Endothelial cell of umbilical vein (primary cell): ENCODE results near the gene AGBL5.

Experiments
- EZH2 ChIP-seq: IDR thresholded peaks from 2 replicates; pipeline ENCODE4 v1.6.1; 2012; ENCODE audit warnings: borderline replicate concordance, low read depth, mild to moderate bottlenecking, moderate library complexity, low read length, inconsistent platforms; ENCODE audit not compliant: severe bottlenecking
- FOS ChIP-seq: IDR thresholded peaks from 2 replicates; pipeline ENCODE4 v1.6.1; 2011; ENCODE audit warnings: mild to moderate bottlenecking, low read length, moderate library complexity, borderline replicate concordance; ENCODE audit not compliant: insufficient read depth
- JUN ChIP-seq: IDR thresholded peaks from 2 replicates; pipeline ENCODE4 v1.6.1; 2011; ENCODE audit warnings: borderline replicate concordance, low read depth; ENCODE audit not compliant: insufficient read length, insufficient read depth
- MYC ChIP-seq: IDR thresholded peaks from one replicate; pipeline ENCODE4 v1.6.1; 2011; ENCODE audit warnings: mild to moderate bottlenecking, low read depth, low read length
- POLR2A ChIP-seq: IDR thresholded peaks from 2 replicates; pipeline ENCODE4 v1.6.1; 2012; ENCODE audit warnings: low read depth, mild to moderate bottlenecking, control low read depth, low read length
- POLR2AphosphoS5 ChIP-seq: IDR thresholded peaks from 2 replicates; pipeline ENCODE4 v1.6.1; 2012; ENCODE audit warnings: low read depth, mild to moderate bottlenecking, control low read depth, low read length, moderate library complexity; ENCODE audit not compliant: insufficient read depth
- TF ChIP-seq, protein P1 (sequence below), 2 donors: IDR thresholded peaks; 1 replicate in 1 of 2; 2 replicates in 1 of 2; pipeline ENCODE4 v1.5.1; 2011; ENCODE audit warnings: low read length in 2 of 2, mild to moderate bottlenecking in 2 of 2, moderate library complexity in 2 of 2, control low read depth in 1 of 2, inconsistent platforms in 1 of 2, low read depth in 1 of 2; ENCODE audit not compliant: insufficient read depth in 1 of 2; ENCODE audit errors: extremely low read depth in 1 of 2

DNA sequence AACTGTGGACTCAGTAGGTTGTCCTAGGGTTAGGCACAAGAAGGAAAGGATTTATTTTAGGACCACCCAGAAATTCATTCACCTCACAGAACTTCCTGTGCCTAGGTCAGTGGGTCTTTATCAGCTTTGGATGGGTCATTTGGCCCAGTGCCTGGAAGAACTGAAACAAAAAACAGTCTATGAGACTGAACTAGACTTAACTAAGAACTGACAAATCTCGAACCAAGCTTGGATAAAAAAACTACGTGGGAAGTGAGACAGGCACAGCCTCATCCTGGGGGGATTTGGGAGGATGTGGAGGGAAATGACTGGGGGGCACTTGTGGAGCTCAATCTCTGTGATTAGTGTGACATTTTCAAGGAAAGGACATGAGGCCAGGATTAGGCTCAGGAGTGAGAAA lies 22.3 kb downstream of the AGBL5 start:
- no peak for TF ChIP-seq JUN
- TF ChIP-seq, protein P1, sequence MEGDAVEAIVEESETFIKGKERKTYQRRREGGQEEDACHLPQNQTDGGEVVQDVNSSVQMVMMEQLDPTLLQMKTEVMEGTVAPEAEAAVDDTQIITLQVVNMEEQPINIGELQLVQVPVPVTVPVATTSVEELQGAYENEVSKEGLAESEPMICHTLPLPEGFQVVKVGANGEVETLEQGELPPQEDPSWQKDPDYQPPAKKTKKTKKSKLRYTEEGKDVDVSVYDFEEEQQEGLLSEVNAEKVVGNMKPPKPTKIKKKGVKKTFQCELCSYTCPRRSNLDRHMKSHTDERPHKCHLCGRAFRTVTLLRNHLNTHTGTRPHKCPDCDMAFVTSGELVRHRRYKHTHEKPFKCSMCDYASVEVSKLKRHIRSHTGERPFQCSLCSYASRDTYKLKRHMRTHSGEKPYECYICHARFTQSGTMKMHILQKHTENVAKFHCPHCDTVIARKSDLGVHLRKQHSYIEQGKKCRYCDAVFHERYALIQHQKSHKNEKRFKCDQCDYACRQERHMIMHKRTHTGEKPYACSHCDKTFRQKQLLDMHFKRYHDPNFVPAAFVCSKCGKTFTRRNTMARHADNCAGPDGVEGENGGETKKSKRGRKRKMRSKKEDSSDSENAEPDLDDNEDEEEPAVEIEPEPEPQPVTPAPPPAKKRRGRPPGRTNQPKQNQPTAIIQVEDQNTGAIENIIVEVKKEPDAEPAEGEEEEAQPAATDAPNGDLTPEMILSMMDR (IDR thresholded peaks at IDR 0.05; ENCODE audit: extremely low read depth in 1 of 2, insufficient read depth in 1 of 2, low read depth in 1 of 2, low read length in 2 of 2): no peak
- TF ChIP-seq EZH2: no peak
- no peak for TF ChIP-seq POLR2A
- TF ChIP-seq POLR2AphosphoS5: no peak
- TF ChIP-seq MYC: no peak
- TF ChIP-seq FOS: no peak
